Measurements from ENCODE around the gene HOMEZ.
A peak's percentile ranks its signal among the peaks of the same experiment; 100 is the strongest.

HOMEZ gene

DNA sequence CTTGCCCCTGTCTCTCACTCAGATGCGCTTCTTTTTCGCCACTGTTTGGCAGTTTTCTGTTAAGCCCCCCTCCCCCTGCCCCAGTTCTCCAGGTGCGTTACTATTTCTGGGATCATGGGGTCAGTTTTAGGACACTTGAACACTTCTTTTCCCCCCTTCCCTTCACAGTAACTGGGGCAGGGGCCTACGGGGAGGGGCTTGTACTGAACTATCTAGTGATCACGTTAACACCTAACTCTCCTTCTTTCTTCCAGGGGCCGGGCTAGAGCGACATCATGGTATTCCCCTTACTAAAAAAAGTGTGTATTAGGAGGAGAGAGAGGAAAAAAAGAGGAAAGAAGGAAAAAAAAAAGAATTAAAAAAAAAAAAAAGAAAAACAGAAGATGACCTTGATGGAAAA lies 39.1 kb upstream of the HOMEZ start:
- Mint-ChIP-seq H3K4me3 (peak overlapping the region; percentile 36), H3K27ac (peak overlapping the region; percentile 64), H3K9me3 (no peaks in the 10 kb centered on the region), H3K27me3 (ENCODE audit: low read depth, poor library complexity) (no peaks in the 10 kb centered on the region), H3K4me1 (peaks cover 47% of the 10 kb centered on the region), H3K36me3 (ENCODE audit: low read depth) (peaks cover 43% of the 10 kb centered on the region)
- DNase-seq, result no peak
- no peak for TF ChIP-seq CTCF (IDR thresholded peaks at IDR 0.05)

DNA sequence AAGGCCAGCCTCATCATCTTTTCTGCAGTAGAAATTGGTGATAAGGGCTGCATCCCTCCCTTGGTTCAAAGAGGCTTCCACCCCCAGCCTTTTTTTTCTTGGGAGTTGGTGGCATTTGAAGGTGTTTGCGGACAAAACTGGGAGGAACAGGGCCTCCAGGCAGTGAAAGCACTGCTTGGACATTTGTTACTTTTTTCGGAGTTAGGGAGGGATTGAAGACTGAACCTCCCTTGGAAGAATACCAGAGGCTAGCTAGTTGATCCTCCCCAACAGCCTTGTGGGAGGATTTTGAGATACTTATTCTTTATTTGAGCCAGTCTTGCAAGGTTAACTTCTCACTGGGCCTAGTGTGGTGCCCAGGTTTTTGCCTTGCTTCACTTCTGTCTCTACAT lies 38.5 kb upstream of the HOMEZ start:
- peaks cover 53% of the 10 kb centered on the region for H3K4me1 Mint-ChIP-seq
- peaks cover 48% of the 10 kb centered on the region for H3K36me3 Mint-ChIP-seq (ENCODE audit: low read depth)
- DNase-seq, result no peak
- H3K9me3 Mint-ChIP-seq, result no peaks in the 10 kb centered on the region
- no peak for TF ChIP-seq CTCF (IDR thresholded peaks at IDR 0.05)
- H3K27ac Mint-ChIP-seq, result peak overlapping the region; percentile 64
- no peaks in the 10 kb centered on the region for H3K27me3 Mint-ChIP-seq (ENCODE audit: low read depth, poor library complexity)
- peak overlapping the region; percentile 52 for H3K4me3 Mint-ChIP-seq

GRCh38 chr14:23323838-23324454 lies 38.0 kb upstream of the HOMEZ start:
- H3K27ac Mint-ChIP-seq, result peak overlapping the region; percentile 79
- H3K4me1 Mint-ChIP-seq, result peaks cover 54% of the 10 kb centered on the region
- no peak for TF ChIP-seq CTCF (IDR thresholded peaks at IDR 0.05)
- peaks cover 53% of the 10 kb centered on the region for H3K36me3 Mint-ChIP-seq (ENCODE audit: low read depth)
- H3K4me3 Mint-ChIP-seq, result peak overlapping the region; percentile 52
- H3K9me3 Mint-ChIP-seq, result no peaks in the 10 kb centered on the region
- DNase-seq, result no peak
- H3K27me3 Mint-ChIP-seq (ENCODE audit: low read depth, poor library complexity), result no peaks in the 10 kb centered on the region

GRCh38 chr14:23322568-23323517 lies 36.9 kb upstream of the HOMEZ start:
- Mint-ChIP-seq H3K36me3 (ENCODE audit: low read depth) (peaks cover 53% of the 10 kb centered on the region), H3K27me3 (ENCODE audit: low read depth, poor library complexity) (no peaks in the 10 kb centered on the region), H3K4me1 (peaks cover 54% of the 10 kb centered on the region), H3K4me3 (peak overlapping the region; percentile 90), H3K9me3 (no peaks in the 10 kb centered on the region), H3K27ac (peak overlapping the region; percentile 97)
- no peak for TF ChIP-seq CTCF (IDR thresholded peaks at IDR 0.05)
- no peak for DNase-seq

- TF ChIP-seq CTCF (IDR thresholded peaks at IDR 0.05), result no peak
- Mint-ChIP-seq H3K27ac (peak overlapping the region; percentile 97), H3K9me3 (no peaks in the 10 kb centered on the region), H3K4me3 (peak overlapping the region; percentile 90), H3K36me3 (ENCODE audit: low read depth) (peaks cover 56% of the 10 kb centered on the region), H3K4me1 (peaks cover 54% of the 10 kb centered on the region), H3K27me3 (ENCODE audit: low read depth, poor library complexity) (no peaks in the 10 kb centered on the region)
- peak; percentile 60 for DNase-seq
Observed at GRCh38 chr14:23321572-23322547, 35.9 kb upstream of the HOMEZ start.
